HUES48 (cell line): ENCODE data around the gene C3orf52.

Source experiments
- H3K27ac ChIP-seq: one replicate; pipeline ENCODE4 v1.7.0; 2013; ENCODE audit warnings: low read depth, low read length, inconsistent platforms
- H3K27me3 ChIP-seq: 2 replicates; pipeline ENCODE4 v1.6.1; 2013; ENCODE audit warnings: mild to moderate bottlenecking, low read length; ENCODE audit not compliant: control insufficient read depth, insufficient read depth
- H3K36me3 ChIP-seq: 2 replicates; pipeline ENCODE4 v1.6.1; 2013; ENCODE audit warnings: low read length; ENCODE audit not compliant: control insufficient read depth, insufficient read depth
- H3K4me1 ChIP-seq: 2 replicates; pipeline ENCODE4 v1.6.1; 2013; ENCODE audit warnings: mild to moderate bottlenecking, low read length; ENCODE audit not compliant: control insufficient read depth, insufficient read depth
- H3K4me3 ChIP-seq: 2 replicates; pipeline ENCODE4 v1.5.1; 2013; ENCODE audit warnings: mild to moderate bottlenecking, low read depth, low read length
- H3K9ac ChIP-seq: 2 replicates; pipeline ENCODE4 v1.6.1; 2013; ENCODE audit warnings: mild to moderate bottlenecking, low read depth, low read length, moderate library complexity
- H3K9me3 ChIP-seq: 2 replicates; pipeline ENCODE4 v1.6.1; 2013; ENCODE audit warnings: low read length; ENCODE audit not compliant: control insufficient read depth, insufficient read depth

Gene C3orf52

DNA sequence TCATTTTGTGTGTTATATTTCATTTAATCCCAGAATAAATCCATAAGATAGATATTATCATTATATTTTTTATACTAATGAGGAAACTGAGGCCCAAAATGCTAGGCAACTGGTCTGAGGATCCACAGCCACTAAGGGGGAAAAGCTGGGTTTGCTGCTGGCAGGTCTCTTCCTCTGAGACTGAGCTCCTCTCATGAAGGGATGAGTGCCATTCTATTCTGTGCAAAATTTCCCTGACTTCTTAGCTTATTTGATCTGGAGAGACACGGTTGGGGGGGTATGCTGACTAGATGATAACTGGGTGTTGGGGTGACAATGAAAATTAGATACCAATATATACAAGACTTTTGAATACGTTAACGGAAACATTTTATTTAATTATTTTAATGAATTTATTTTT, 44.9 kb downstream of the C3orf52 start:
- Histone ChIP-seq H3K27ac (no peak overlapping the region), H3K4me1 (peaks cover 38% of the 10 kb centered on the region), H3K27me3 (no peaks in the 10 kb centered on the region), H3K4me3 (no peak overlapping the region), H3K9me3 (no peaks in the 10 kb centered on the region), H3K36me3 (no peaks in the 10 kb centered on the region), H3K9ac (no peak overlapping the region)

DNA sequence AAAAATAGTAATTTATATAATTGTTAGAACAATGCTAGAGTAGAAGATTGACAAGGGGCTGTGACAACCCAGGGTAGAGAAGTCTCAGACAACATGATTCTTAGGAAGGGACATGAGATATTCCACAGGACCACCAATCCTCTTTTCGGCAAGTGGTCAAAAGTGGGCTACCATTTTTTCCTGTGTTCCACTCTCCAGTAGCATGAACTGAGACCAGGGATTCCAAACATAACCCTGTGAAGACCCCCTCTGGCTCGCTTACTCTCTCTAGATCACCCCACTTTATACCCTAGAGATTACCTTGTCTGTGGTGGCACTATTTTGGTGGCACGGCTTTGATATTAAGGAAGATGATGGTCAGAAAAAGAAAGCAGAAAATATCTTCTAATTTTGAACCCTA, 45.9 kb downstream of the C3orf52 start:
- H3K4me3 ChIP-seq = no peak overlapping the region
- H3K36me3 ChIP-seq = no peaks in the 10 kb centered on the region
- H3K27me3 ChIP-seq = no peaks in the 10 kb centered on the region
- H3K9me3 ChIP-seq = no peaks in the 10 kb centered on the region
- H3K4me1 ChIP-seq = peaks cover 38% of the 10 kb centered on the region
- H3K9ac ChIP-seq = no peak overlapping the region
- no peak overlapping the region for H3K27ac ChIP-seq

DNA sequence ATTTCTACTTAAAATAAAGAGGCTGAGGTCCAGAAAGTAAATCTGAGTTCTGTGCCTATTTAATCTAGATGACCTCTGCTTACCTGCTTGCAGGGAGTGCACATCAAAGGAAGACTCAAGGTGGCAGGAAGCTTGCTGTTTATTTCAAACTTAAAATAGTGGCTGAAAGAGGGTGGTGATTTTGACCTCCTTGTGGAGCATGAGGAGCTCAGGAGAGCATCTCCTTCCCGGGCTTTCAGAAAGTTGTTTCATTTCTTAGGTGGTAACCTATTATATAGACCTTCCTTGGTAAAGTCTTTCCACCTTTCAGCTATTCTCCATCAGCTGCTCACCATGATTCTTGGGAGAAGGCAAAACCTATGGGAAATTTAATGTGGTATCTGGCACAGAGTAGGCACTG, 46.4 kb downstream of the C3orf52 start:
- peaks cover 38% of the 10 kb centered on the region for H3K4me1 ChIP-seq
- no peaks in the 10 kb centered on the region for H3K27me3 ChIP-seq
- no peak overlapping the region for H3K27ac ChIP-seq
- H3K9ac ChIP-seq = no peak overlapping the region
- H3K4me3 ChIP-seq = no peak overlapping the region
- no peaks in the 10 kb centered on the region for H3K9me3 ChIP-seq
- no peaks in the 10 kb centered on the region for H3K36me3 ChIP-seq

DNA sequence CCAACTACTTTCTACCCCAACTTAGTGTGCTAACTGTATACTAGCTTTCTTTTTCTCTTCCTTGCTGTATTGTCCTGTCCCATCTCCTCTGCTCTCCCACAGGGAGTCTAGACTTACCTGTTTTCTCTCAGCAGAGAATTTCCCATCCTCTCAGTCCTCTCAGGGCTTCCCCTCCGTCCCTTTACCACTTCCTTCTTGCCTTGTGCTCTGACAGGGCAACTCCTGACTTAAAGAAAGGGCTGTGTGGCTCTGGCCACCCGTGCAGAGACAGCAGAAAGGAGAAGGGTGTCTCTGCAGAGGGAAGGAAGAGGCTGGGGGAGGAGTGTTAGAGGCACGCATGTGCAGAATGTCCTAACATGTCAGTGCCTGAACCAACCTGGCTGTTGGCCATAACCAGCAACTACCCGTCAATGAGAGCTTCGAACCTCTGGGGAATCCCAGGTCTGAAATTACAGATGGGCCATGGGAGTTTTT, 46.8 kb downstream of the C3orf52 start, which contains the start of gene GCSAM:
Gene GCSAM (minus strand): TSS at position 274 of the 474 bp plus-strand sequence. CDS start 128 bp downstream, at position 146.
- H3K27me3 ChIP-seq = no peaks in the 10 kb centered on the region
- H3K4me1 ChIP-seq = peaks cover 38% of the 10 kb centered on the region
- H3K9me3 ChIP-seq = no peaks in the 10 kb centered on the region
- no peaks in the 10 kb centered on the region for H3K36me3 ChIP-seq
- no peak within 1 kb of the TSS for H3K4me3 ChIP-seq
- H3K9ac ChIP-seq = no peak within 1 kb of the TSS
- H3K27ac ChIP-seq = no peak within 1 kb of the TSS

DNA sequence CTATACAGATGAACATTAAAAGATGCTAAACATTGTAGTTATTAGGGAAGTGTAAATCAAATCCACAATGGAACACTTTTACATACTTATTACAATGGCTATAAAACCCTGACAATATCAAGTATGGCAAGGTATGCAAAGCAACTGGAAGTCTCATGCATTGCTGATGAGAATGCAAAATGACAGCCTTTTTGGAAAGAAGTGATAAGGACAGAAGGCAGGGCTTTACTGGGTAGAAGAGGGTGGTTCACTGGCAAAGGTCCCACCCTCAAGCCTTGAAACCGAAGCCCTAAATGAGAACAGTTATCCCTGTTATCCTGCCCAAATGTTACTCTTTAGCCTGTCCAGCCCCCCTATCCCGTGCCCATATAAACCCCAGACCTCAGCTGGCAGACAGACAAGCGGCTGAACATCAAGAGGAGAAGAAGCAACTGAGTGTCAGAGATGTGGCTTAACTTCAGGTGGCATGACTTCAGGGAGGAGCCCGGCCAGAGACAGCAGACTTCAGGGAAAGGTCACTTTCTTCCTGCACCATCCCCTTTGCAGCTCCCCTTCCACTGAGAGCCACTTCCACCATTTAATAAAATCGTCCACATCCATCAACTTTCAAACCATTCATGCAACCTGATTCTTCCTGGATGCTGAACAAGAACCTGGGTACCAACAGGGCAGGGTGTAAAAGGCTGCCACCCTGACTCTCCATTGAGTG, 47.6 kb downstream of the C3orf52 start:
- no peak overlapping the region for H3K27ac ChIP-seq
- no peak overlapping the region for H3K4me3 ChIP-seq

DNA sequence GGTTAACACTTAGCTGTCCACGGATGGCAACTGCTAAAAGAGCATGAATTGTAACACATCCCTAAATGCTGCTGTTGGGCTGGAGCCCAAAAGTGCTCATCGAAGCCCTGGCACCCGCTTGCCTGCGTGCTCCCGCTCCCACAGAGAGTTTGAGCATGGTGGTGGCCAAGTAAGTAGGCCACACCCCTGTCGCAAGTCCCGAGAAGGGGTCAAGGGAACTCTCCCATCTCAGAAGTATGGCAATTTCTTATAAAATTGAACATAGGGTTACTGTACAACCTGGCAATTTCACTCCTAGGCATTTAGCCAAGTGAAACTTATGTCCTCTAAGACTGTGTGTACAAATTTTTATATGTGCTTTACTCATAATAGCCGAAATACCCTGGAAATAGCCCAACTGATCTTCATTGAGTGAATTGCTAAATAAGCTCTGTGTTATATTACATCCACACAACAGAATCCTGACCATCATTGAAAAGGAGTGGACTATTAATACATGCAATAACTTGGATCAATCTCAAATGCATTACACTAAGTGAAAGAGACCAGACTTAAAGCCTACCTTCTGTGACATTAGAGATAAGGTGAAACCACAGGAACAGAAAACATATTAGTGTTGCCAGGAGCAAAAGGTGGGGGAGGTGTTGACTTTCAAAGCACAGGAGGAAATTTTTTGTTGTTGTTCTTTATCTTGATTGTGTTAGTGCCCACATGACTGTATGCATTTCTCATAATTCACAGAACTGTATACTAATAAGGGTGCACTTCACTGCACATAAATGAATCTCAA, 48.3 kb downstream of the C3orf52 start:
- Histone ChIP-seq H3K36me3 (no peaks in the 10 kb centered on the region), H3K9ac (no peak overlapping the region), H3K27ac (no peak overlapping the region), H3K27me3 (no peaks in the 10 kb centered on the region), H3K9me3 (no peaks in the 10 kb centered on the region), H3K4me1 (peaks cover 37% of the 10 kb centered on the region), H3K4me3 (no peak overlapping the region)

More for the DNA sequence above, 47.6 kb downstream of the C3orf52 start:
- H3K9ac ChIP-seq = no peak overlapping the region
- no peaks in the 10 kb centered on the region for H3K27me3 ChIP-seq
- no peaks in the 10 kb centered on the region for H3K9me3 ChIP-seq
- no peaks in the 10 kb centered on the region for H3K36me3 ChIP-seq
- peaks cover 42% of the 10 kb centered on the region for H3K4me1 ChIP-seq

DNA sequence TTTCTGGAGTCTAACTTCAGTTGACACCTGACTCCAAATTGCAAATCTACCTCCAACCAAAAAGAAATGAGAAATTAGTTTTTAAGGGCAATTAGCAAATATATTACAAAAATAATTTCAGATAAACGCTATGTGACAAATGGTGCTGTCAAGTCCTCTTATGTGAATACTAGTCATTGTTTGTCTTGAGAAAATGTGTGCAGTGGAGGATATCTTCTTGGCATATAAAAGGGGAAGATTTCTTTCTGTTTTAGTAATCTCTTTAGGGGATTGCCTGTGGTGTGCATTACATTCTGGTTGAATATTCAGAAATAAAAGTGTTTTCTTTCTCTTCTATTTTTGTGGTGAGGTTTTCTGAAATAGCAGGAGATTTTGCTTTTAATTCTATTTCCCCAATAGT, 49.9 kb downstream of the C3orf52 start:
- no peak overlapping the region for H3K4me3 ChIP-seq
- H3K9ac ChIP-seq = no peak overlapping the region
- no peaks in the 10 kb centered on the region for H3K27me3 ChIP-seq
- no peaks in the 10 kb centered on the region for H3K36me3 ChIP-seq
- peak overlapping the region; percentile 75 for H3K27ac ChIP-seq
- peaks cover 35% of the 10 kb centered on the region for H3K4me1 ChIP-seq
- H3K9me3 ChIP-seq = no peaks in the 10 kb centered on the region

DNA sequence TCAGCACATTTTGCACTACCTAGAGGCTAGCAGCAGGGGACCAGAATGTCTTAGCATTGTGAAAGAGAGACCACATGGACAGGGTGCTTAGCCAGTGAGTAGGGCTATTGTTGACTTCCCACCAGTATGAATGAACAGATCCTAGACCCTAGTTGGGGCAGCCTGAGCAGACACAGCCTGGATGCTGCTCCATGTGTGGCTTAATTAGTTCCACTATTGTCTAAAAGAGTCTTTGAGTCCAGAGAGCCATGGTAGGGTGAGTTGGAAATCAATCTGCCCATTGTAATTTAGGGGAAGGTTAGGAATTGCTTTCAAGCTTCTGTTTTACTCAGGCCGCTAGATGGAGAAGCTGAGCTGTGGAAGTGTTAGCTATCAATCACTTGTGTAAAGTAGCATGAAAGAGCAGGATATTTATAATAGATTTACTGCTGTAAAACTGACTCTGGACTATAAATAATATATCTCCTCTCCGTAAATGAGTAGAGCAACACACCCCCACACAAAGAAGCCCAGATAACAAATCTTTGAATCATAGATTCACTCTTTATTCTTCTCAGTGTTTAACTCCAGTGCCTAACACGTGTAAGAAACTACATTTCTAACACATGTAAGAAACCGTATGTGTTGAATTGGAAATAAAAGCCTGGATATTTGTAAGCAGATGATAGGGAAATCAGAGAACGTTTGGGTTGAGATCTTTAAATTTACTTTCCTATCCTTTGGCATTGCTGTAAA, 50.9 kb downstream of the C3orf52 start:
- Histone ChIP-seq H3K27ac (peak overlapping the region; percentile 75), H3K36me3 (no peaks in the 10 kb centered on the region), H3K27me3 (no peaks in the 10 kb centered on the region), H3K4me3 (no peak overlapping the region), H3K9ac (peak overlapping the region; percentile 44), H3K9me3 (no peaks in the 10 kb centered on the region), H3K4me1 (peaks cover 35% of the 10 kb centered on the region)

DNA sequence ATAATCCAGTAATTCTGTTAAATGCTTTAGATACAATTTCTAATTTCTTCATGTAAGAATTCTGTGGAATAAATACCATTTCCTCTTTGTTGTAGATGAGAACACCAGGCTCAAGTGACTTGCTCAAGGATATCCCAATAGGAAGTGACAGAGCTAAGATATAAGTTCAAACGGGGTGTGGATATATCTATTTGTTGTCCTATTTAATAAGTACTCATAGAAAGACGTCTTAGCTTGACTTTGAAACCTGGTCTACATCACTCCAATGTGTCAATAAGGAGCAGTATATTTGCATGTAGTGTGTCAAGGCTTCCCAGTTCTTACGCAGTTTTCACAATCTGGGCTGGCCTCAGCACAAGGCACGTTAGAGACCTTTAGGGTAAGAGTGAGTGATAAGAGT, 51.6 kb downstream of the C3orf52 start:
- H3K9me3 ChIP-seq = no peaks in the 10 kb centered on the region
- no peak overlapping the region for H3K9ac ChIP-seq
- no peak overlapping the region for H3K4me3 ChIP-seq
- peaks cover 35% of the 10 kb centered on the region for H3K4me1 ChIP-seq
- peak overlapping the region; percentile 75 for H3K27ac ChIP-seq
- H3K36me3 ChIP-seq = no peaks in the 10 kb centered on the region
- H3K27me3 ChIP-seq = no peaks in the 10 kb centered on the region

DNA sequence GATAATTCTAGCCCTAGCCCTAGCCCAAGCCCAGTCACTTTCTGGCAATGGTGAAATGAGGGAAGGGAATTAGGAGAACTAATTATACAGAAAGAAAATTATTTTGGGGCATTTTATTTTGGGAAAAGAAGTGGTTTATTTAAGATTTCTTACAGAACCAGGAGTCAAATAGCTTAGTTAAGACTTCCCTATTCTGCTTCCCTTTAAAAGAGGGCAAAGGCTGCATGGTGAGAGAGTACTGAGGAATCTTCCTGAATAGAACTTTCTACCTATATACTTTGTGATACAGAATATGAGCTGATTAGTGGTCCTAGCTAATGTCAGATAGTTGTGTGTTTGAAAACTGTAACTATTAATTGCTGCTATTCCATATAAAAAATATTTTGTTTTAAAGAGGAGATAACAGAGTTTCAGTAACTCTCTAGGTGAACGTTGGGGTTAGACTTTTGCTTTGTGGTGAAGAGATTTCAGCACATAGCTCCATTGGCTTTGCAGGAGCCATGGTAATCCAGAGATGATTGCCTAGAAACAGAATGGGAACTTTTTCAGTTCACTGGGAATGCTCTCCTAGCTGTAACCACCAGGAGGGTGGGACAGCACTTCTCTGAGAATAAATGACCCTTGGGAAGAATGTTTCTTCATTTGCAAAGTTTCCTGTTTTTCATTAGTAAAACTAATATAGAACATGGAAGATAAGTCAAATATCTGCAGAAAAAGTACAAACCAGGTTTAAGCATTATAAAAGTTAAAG, 52.2 kb downstream of the C3orf52 start:
- Histone ChIP-seq H3K27ac (no peak overlapping the region), H3K9ac (no peak overlapping the region), H3K4me3 (no peak overlapping the region), H3K9me3 (no peaks in the 10 kb centered on the region), H3K4me1 (peaks cover 35% of the 10 kb centered on the region), H3K27me3 (no peaks in the 10 kb centered on the region), H3K36me3 (no peaks in the 10 kb centered on the region)
